K562 (cell line): ENCODE results near the gene RGS9BP. TPM values are rescaled to one million over a fixed set of nuclear protein-coding genes. Genes with fewer than 3 reads are reported as not detected.

Source experiments
- ARID4B ChIP-seq: sonication (generic); formaldehyde crosslinking; IDR thresholded peaks from 2 replicates; pipeline ENCODE4 v1.8.0; 2022; ENCODE audit warnings: mild to moderate bottlenecking, missing genetic modification reagents
- CBX1 ChIP-seq: sonication (generic); IDR thresholded peaks from 2 replicates; pipeline ENCODE4 v1.6.1; 2016; ENCODE audit warnings: antibody characterized with exemption, low read depth, mild to moderate bottlenecking
- FOXM1 ChIP-seq, 2 experiments: fragments of 450-650 bp in 1 of 2; sonication (generic) in 1 of 2; formaldehyde crosslinking in 1 of 2; IDR thresholded peaks; 2 replicates each; pipeline versions ENCODE4 v1.6.1 to v1.9.0; 2017 to 2022; ENCODE audit warnings: low read depth in 2 of 2, mild to moderate bottlenecking in 2 of 2, missing genetic modification reagents in 1 of 2, moderate library complexity in 1 of 2
- FOXP1 ChIP-seq: sonication (generic); formaldehyde crosslinking; IDR thresholded peaks from 2 replicates; pipeline ENCODE4 v1.8.0; 2022; ENCODE audit warnings: mild to moderate bottlenecking, missing genetic modification reagents
- HES1 ChIP-seq: fragments of 450-650 bp; IDR thresholded peaks from 2 replicates; pipeline ENCODE4 v1.6.1; 2016; ENCODE audit warnings: low read depth, mild to moderate bottlenecking, moderate library complexity
- HMG20B ChIP-seq: fragments of 250-450 bp; sonication (Bioruptor Pico); IDR thresholded peaks from 2 replicates; pipeline ENCODE4 v1.5.0; 2021; ENCODE audit warnings: mild to moderate bottlenecking
- KLF16 ChIP-seq: IDR thresholded peaks from 2 replicates; pipeline ENCODE4 v1.6.1; 2016; ENCODE audit warnings: antibody characterized with exemption
- NFIC ChIP-seq: fragments of 450-650 bp; IDR thresholded peaks from 2 replicates; pipeline ENCODE4 v1.6.1; 2017; ENCODE audit warnings: mild to moderate bottlenecking, inconsistent platforms
- NR2F6 ChIP-seq: fragments of 450-650 bp; formaldehyde crosslinking; IDR thresholded peaks from 2 replicates; pipeline ENCODE4 v1.4.0; 2020; ENCODE audit warnings: mild to moderate bottlenecking
- RBM17 ChIP-seq: fragments of 200-400 bp; formaldehyde crosslinking; IDR thresholded peaks from 2 replicates; pipeline ENCODE4 v1.6.1; 2017; ENCODE audit warnings: low read depth, mild to moderate bottlenecking, low read length, borderline replicate concordance
- SMARCE1 ChIP-seq: fragments of 450-650 bp; IDR thresholded peaks from 2 replicates; pipeline ENCODE4 v1.7.1; 2016; ENCODE audit warnings: mild to moderate bottlenecking
- TRIM28 ChIP-seq: fragments of 450-650 bp; IDR thresholded peaks from 2 replicates; pipeline ENCODE4 v1.6.1; 2017
- VEZF1 ChIP-seq: fragments of 200-800 bp; sonication (Bioruptor generic); IDR thresholded peaks from 2 replicates; pipeline ENCODE4 v1.6.1; 2017; ENCODE audit warnings: missing genetic modification characterization, missing compliant biosample characterization
- ZNF174 ChIP-seq: fragments of 250-450 bp; sonication (Bioruptor Pico); IDR thresholded peaks from 2 replicates; pipeline ENCODE4 v1.4.0; 2020; ENCODE audit warnings: mild to moderate bottlenecking
- ZNF239 ChIP-seq: fragments of 250-450 bp; sonication (Bioruptor Pico); IDR thresholded peaks from 2 replicates; pipeline ENCODE4 v1.4.0; 2020; ENCODE audit warnings: mild to moderate bottlenecking
- polyA plus RNA-seq, 8 experiments: library from polyadenylated mRNA; depleted of rRNA in 4 of 8; stranded (reverse) in 5 of 8; unstranded in 3 of 8; fragments of >200 nt; fragmentation: Nextera tagmentation in 2 of 8; fragmentation: Illumina TruSeq in 1 of 8; extraction: Ambion mirVana in 2 of 8; extraction: Trizol in 1 of 8; gene quantifications; 2 replicates each; pipeline versions ENCODE4 v1.2.1 to v1.2.3, GENCODE V29; 2011 to 2014; ENCODE audit warnings: inconsistent platforms in 1 of 8, missing spikeins in 1 of 8
- total RNA-seq, 7 experiments: library from RNA; depleted of rRNA in 6 of 7; stranded (reverse); fragments of >200 nt in 6 of 7; fragmentation: Illumina TruSeq in 2 of 7; extraction: Trizol in 2 of 7; gene quantifications; 2 replicates each; pipeline versions ENCODE4 v1.2.1 to v1.2.3, GENCODE V29; 2011 to 2021; ENCODE audit warnings: low replicate concordance in 1 of 7
- TF ChIP-seq, protein P1 (sequence below): fragments of 450-650 bp; IDR thresholded peaks from 2 replicates; pipeline ENCODE4 v1.6.1; 2016; ENCODE audit warnings: missing biosample characterization, missing genetic modification characterization
- TF ChIP-seq, protein P2 (sequence below), 2 experiments: fragments of 150-350 bp in 1 of 2; IDR thresholded peaks; 2 replicates each; pipeline ENCODE4 v1.6.1; 2012 to 2016; ENCODE audit warnings: low read depth in 2 of 2, low read length in 2 of 2, mild to moderate bottlenecking in 1 of 2, moderate library complexity in 1 of 2

RGS9BP gene
- total and polyA plus RNA-seq, 9 of the 15 experiments (the other 6 are each of a cell fraction or from before 2014, with no cell fraction given), result 0.03 to 1.3 (median 0.49) TPM

DNA sequence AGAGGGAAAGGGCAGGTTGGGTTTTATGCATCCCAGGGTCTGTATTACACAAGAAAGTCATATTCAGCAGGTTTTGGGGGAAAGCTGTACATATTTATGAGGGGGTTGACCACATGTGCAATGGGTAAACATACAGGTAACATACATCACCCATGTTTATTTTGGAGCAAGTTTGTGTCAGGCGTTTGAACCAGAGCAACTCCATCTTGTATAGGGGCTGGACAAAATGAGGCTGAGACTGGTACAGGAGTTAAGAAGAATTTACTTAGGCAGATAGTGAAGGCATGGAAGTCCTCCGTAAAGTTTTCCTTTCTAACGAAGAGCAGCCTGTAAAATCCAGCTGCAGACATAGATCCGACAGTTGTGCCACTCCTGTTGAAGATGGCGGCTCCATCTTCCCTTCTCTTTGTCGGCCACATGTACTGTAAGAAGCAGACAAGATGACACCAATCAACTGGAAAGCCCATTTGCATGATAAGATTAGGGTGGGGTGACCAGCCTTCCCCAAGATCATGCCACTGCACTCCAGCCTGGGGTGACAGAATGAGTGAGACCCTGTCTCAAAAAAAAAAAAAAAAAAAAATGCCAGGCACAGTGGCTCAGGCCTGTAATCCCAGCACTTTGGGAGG, 11.3 kb downstream of the RGS9BP start (continued):
- TF ChIP-seq, protein P1, sequence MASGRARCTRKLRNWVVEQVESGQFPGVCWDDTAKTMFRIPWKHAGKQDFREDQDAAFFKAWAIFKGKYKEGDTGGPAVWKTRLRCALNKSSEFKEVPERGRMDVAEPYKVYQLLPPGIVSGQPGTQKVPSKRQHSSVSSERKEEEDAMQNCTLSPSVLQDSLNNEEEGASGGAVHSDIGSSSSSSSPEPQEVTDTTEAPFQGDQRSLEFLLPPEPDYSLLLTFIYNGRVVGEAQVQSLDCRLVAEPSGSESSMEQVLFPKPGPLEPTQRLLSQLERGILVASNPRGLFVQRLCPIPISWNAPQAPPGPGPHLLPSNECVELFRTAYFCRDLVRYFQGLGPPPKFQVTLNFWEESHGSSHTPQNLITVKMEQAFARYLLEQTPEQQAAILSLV, result peak; percentile 95
- TF ChIP-seq SMARCE1 (no peak), RBM17 (no peak), TRIM28 (no peak), HMG20B (no peak), NFIC (no peak), ZNF239 (CRISPR knock-in tag) (peak; percentile 86), VEZF1 (no peak; the same call in 1 of the 2 replicates), NR2F6 (CRISPR knock-in tag) (0 out of 2 replicates have a peak, but pooled peaks have one; percentile 81), ZNF174 (CRISPR knock-in tag) (0 out of 2 replicates have a peak, but pooled peaks have one; percentile 76), HES1 (no peak), CBX1 (no peak), FOXM1 (IDR thresholded peaks at IDR 0.05; ENCODE audit: low read depth) (no peak), FOXM1 (CRISPR knock-in tag; IDR thresholded peaks at IDR 0.05; ENCODE audit: low read depth) (no peak), KLF16 (no peak), ARID4B (CRISPR knock-in tag) (no peak), FOXP1 (CRISPR knock-in tag) (no peak)
- TF ChIP-seq, protein P2, sequence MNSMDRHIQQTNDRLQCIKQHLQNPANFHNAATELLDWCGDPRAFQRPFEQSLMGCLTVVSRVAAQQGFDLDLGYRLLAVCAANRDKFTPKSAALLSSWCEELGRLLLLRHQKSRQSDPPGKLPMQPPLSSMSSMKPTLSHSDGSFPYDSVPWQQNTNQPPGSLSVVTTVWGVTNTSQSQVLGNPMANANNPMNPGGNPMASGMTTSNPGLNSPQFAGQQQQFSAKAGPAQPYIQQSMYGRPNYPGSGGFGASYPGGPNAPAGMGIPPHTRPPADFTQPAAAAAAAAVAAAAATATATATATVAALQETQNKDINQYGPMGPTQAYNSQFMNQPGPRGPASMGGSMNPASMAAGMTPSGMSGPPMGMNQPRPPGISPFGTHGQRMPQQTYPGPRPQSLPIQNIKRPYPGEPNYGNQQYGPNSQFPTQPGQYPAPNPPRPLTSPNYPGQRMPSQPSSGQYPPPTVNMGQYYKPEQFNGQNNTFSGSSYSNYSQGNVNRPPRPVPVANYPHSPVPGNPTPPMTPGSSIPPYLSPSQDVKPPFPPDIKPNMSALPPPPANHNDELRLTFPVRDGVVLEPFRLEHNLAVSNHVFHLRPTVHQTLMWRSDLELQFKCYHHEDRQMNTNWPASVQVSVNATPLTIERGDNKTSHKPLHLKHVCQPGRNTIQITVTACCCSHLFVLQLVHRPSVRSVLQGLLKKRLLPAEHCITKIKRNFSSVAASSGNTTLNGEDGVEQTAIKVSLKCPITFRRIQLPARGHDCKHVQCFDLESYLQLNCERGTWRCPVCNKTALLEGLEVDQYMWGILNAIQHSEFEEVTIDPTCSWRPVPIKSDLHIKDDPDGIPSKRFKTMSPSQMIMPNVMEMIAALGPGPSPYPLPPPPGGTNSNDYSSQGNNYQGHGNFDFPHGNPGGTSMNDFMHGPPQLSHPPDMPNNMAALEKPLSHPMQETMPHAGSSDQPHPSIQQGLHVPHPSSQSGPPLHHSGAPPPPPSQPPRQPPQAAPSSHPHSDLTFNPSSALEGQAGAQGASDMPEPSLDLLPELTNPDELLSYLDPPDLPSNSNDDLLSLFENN (IDR thresholded peaks at IDR 0.05; ENCODE audit: low read depth in 2 of 2, low read length in 2 of 2), result no peak
